NT2/D1 (cell line): ENCODE results near the gene CELF5.

Experiments used
- SUZ12 ChIP-seq: IDR thresholded peaks from 2 replicates; pipeline ENCODE4 v1.6.1; 2011; ENCODE audit not compliant: insufficient read length, insufficient read depth; ENCODE audit errors: extremely low read depth
- YY1 ChIP-seq: IDR thresholded peaks from 2 replicates; pipeline ENCODE4 v1.6.1; 2011; ENCODE audit not compliant: insufficient read length, insufficient read depth

- TF ChIP-seq YY1: no peak
- no peak for TF ChIP-seq SUZ12
Observed at GRCh38 chr19:3184847-3185460, 39.5 kb upstream of the CELF5 start.
